NCI-H69 (cell line): ENCODE measurements around the gene FRAS1.

ENCODE experiments used
- DNase-seq: peaks from one replicate; lab custom pipeline; 2025; lab: John Stamatoyannopoulos, UW

FRAS1 gene

GRCh38 chr4:78551420-78552351, 494.6 kb downstream of the FRAS1 start, which contains the start of gene ANXA3:
Gene ANXA3, plus strand, starts transcription at chr4:78551770. Its CDS starts 2,704 bp downstream, at chr4:78554474.
- DNase-seq = peak; percentile 77

DNA sequence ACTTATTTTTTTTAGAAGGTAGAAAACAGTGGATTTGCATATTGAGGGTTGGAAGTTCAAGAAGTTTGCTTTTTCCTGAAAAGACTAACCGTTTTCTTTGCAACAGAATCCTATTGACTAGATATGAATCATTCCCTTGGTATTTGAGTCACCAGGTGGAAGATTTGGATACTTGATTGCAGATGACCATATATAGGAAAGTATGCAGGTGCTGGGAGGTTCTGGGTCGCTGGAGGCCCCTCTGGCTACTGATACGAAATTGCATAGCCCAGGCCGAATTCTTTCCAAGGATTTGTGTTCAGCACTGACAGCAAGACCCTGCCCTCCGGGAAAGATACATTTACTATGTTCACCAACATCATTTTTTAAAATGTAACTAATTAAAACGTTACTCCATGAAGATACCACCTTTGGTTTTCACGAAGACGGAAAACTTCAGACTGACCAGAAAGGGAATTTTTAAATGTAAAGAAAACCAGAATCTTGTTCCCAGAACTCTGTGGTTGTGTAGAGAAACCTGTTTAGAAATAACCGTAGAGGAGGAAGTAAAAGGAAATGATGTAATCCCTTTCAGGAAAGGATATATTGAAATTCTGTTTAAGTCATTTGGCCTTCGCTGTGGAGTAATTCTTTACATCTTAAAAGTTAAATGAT, 495.4 kb downstream of the FRAS1 start:
- DNase-seq = peak; percentile 55

DNA sequence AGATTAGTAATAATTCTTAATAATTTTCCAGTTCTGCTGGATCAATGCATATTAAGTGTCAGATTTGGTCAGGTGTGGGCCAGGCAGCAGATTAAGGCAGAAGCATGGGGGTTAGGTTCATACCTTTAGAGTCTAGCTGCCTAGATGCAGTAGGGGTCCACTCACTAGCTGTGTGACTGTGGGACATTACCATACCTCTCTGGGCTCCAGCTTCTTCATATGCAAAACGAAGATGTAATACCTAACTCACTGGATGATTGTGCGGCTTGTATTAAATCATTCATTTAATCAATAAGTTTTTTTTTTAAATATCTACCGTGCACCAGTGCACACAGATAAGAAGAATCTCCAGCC, 495.9 kb downstream of the FRAS1 start:
- no peak for DNase-seq

DNA sequence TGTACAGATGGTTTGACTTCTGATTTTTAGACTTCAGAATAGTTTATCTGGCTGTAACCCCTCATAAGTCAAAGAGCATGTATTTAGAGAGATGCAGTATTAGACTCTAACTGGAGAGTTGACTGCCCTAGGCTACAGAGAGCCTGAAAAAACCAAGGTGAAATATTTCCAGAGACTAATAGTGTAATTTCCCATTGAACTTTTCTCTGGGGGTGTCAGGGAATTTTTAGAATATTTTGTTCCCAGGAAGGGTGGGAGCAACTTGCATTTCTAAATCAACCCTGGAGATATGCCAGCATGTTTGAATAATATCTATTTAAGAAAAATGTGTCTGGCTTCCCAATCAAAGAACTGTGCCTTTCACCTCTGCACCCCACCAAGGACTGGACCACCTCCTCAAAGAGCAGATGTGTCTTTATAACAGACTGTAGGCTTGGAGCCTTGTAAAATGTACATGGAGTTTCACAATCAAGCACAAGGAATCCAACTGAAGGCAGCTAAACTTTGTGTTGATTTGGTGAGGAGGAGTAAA, 496.5 kb downstream of the FRAS1 start:
- no peak for DNase-seq

DNA sequence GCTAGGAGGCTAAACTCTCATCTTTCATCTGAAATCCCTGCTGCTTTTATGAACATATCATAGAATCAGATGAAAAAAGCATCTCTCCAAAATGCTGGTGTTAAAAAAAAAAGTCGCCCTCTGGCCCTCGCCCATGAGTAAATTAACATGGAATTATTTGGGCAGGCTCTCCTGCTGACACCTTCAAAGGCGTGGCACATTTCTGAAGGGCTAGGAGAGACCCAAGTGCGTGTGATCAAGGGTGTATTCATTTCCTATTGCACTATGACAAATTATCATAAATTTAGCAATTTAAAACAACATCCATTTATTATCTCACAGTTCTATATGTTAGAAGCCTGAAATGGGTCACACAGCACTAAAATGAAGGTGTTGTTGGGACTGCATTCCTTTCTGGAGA, 499.5 kb downstream of the FRAS1 start:
- peak; percentile 4 for DNase-seq

GRCh38 chr4:78557841-78558240, 500.7 kb downstream of the FRAS1 start:
- no peak for DNase-seq

- no peak for DNase-seq
Observed at GRCh38 chr4:78558410-78558809, 501.3 kb downstream of the FRAS1 start.

DNA sequence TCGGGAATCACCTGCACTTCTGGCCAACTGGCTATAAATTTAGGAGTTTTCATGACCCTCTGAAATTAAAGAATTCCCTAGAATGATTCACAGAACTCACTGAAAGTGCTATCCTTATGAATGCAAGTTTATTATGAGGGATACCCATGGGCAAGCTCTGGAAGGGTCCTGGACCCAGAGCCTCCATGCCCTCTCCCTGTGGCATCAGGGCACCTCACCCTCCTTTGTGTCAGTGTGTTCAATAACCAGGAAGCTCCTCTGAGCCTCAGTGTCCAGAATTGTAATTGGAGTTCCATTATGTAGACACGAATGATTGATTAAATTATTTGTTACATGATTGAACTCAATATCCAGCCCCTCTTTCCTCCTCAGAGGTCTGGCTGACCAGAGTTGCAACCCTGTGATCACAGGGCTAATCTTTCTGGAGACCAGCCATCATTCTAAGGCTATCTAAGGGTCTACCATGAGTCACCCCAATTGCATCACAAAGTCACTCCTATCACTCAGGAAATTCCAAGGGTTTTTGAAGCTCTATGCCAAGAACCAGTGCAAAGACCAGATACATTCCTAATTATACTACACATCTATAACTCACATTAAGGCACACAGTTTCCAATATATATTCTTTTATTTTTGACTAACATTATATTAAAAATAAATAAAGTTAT, 503.3 kb downstream of the FRAS1 start:
- no peak for DNase-seq

GRCh38 chr4:78561677-78562076, 504.6 kb downstream of the FRAS1 start:
- no peak for DNase-seq

GRCh38 chr4:78562687-78563086, 505.6 kb downstream of the FRAS1 start:
- peak; percentile 12 for DNase-seq

DNA sequence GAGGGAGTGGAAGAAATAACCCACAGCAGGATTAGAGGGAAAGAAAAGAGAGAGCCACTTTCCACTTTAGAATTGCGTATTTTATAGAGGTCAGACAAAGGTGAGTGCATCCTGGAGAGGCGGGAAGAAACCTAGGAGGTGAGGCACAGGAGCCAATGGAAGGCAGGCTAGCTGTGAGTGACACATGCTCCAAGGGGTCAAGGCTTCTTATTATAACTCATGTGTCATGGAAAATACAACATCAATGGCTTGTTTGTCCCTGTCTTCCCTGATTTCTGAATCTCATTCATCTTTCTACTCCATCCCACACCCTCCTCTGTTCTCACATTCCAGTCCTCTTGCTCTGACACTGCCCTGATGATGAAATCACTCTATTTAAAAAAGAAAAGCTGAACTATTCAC, 508.8 kb downstream of the FRAS1 start:
- DNase-seq = no peak

GRCh38 chr4:78566834-78567499, 509.8 kb downstream of the FRAS1 start:
- peak; percentile 6 for DNase-seq

- DNase-seq = no peak
Observed at GRCh38 chr4:78567500-78568060, 510.5 kb downstream of the FRAS1 start.

DNA sequence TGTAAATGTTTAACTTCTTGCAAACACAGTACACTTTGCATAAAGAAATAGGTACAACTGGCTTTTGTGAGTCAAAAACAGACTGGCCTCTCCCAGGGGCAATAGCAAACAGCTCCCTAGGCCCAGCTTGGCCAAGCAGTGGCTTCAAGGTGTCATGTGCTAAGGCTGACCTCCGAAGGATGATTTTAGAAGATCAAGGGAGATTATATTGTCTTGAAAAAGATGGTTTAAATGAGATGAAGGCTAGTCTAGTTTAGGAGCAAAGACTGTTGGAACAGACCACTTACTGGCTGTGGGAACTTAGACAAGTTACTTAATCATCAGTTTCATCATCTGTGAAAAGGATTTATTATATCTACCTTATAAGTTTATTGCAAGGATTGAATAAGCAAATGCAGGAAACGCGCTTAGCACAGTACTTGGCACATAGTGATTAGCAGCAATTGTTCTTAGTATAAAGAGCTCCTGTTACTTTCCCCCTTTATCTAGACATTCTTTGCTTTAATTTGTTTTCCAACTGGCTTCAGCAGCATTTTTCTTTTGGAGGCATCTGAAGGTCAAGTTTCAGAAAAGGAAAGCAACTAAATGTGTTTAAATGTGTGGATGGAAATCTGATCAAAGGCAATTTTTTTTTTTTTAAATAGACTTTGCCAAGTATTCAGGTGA, 511.6 kb downstream of the FRAS1 start:
- no peak for DNase-seq

DNA sequence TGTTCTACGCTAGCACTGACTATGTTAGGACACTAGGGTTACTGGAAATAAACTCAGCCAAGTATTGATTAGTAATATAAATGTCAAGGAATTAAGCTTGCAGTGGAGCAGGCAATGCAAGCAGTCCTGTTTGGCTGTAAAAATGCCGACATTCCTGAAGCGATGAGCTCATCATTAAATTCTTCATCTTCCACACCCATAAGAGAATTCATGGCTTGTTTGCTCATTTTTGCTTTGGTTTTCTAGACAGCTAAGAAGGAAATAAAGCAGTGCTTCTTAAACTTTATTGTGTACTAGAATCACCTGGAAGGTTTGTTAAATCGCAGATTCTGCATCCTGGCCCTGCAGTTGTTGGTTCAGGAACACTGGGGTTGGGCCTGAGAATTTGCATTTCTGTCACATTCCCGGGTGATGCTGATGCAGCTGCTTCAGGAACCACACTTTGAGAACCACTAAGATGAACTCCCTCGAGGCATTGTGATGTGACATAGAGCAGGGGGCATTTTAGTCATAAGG, 512.2 kb downstream of the FRAS1 start:
- DNase-seq = no peak

- DNase-seq = no peak
Observed at GRCh38 chr4:78570117-78570516, 513.0 kb downstream of the FRAS1 start.

GRCh38 chr4:78571804-78572203, 514.7 kb downstream of the FRAS1 start:
- DNase-seq = peak; percentile 81

- DNase-seq = peak; percentile 13
Observed at GRCh38 chr4:78578674-78579425, 521.7 kb downstream of the FRAS1 start.

GRCh38 chr4:78581618-78582017, 524.5 kb downstream of the FRAS1 start:
- DNase-seq = no peak
